Fibroblast of lung (primary cell): ENCODE data around the gene ALG8. TPM values are rescaled to one million over a fixed set of nuclear protein-coding genes. Genes with fewer than 3 reads are reported as not detected.

Source experiments
- DNase-seq, 2 donors: peaks; one replicate each; pipeline versions ENCODE4 v3.0.0 to v3.0.0-alpha.2; 2010; ENCODE audit warnings: low read depth in 2 of 2
- H2AFZ ChIP-seq: 2 replicates; pipeline ENCODE4 v1.5.1; 2012; ENCODE audit warnings: low read length, control low read depth, inconsistent platforms
- H3K27ac ChIP-seq: 2 replicates; pipeline ENCODE4 v1.5.1; 2011; ENCODE audit warnings: low read length, control low read depth; ENCODE audit not compliant: insufficient read depth
- H3K27me3 ChIP-seq: 2 replicates; pipeline ENCODE4 v1.5.1; 2011; ENCODE audit warnings: mild to moderate bottlenecking, low read length; ENCODE audit not compliant: control insufficient read depth, insufficient read depth
- H3K36me3 ChIP-seq: 2 replicates; pipeline ENCODE4 v1.5.1; 2011; ENCODE audit warnings: low read length; ENCODE audit not compliant: control insufficient read depth, insufficient read depth
- H3K4me1 ChIP-seq: 2 replicates; pipeline ENCODE4 v1.5.1; 2011; ENCODE audit warnings: low read length; ENCODE audit not compliant: control insufficient read depth, insufficient read depth; ENCODE audit errors: extremely low read depth
- H3K4me2 ChIP-seq: 2 replicates; pipeline ENCODE4 v1.5.1; 2011; ENCODE audit warnings: low read length, control low read depth; ENCODE audit not compliant: insufficient read depth; ENCODE audit errors: extremely low read depth
- H3K4me3 ChIP-seq, 4 experiments: fragments of 200-600 bp in 1 of 4; sonication (generic) in 1 of 4; replicated peaks in 1 of 4; 2 replicates each; pipeline ENCODE4 v1.5.1; 2011 to 2016; ENCODE audit warnings: low read length in 4 of 4, low read depth in 3 of 4, mild to moderate bottlenecking in 3 of 4, control low read depth in 2 of 4, inconsistent platforms in 1 of 4, mixed read lengths in 1 of 4; ENCODE audit not compliant: insufficient read depth in 1 of 4; ENCODE audit errors: control extremely low read depth in 1 of 4
- H3K79me2 ChIP-seq: 2 replicates; pipeline ENCODE4 v1.5.1; 2012; ENCODE audit warnings: mild to moderate bottlenecking, low read length, inconsistent platforms; ENCODE audit not compliant: control insufficient read depth, insufficient read depth
- H3K9ac ChIP-seq: 2 replicates; pipeline ENCODE4 v1.5.1; 2011; ENCODE audit warnings: mild to moderate bottlenecking, low read length, control low read depth; ENCODE audit not compliant: insufficient read depth
- H3K9me3 ChIP-seq: 2 replicates; pipeline ENCODE4 v1.5.1; 2012; ENCODE audit warnings: low read depth, low read length; ENCODE audit not compliant: control insufficient read depth, insufficient read depth
- H4K20me1 ChIP-seq: 2 replicates; pipeline ENCODE4 v1.5.1; 2011; ENCODE audit warnings: low read length; ENCODE audit not compliant: control insufficient read depth, insufficient read depth; ENCODE audit errors: extremely low read depth
- EZH2 ChIP-seq: IDR thresholded peaks from 2 replicates; pipeline ENCODE4 v1.5.1; 2012; ENCODE audit warnings: low read length, control low read depth, mild to moderate bottlenecking; ENCODE audit errors: missing control alignments
- polyA minus RNA-seq: library from RNA; depleted of rRNA, polyadenylated mRNA; stranded (reverse); fragments of >200 nt; gene quantifications from 2 replicates; pipeline ENCODE4 v1.2.3, GENCODE V29; 2011; ENCODE audit warnings: low replicate concordance
- polyA plus RNA-seq, 2 donors: library from polyadenylated mRNA; depleted of rRNA in 1 of 2; stranded (reverse) in 1 of 2; unstranded in 1 of 2; fragments of >200 nt; gene quantifications; 2 replicates each; pipeline ENCODE4 v1.2.1, GENCODE V29; 2011 to 2012; ENCODE audit warnings: missing spikeins in 1 of 2
- total RNA-seq: library from RNA; depleted of rRNA; stranded (reverse); fragments of >200 nt; gene quantifications from 2 replicates; pipeline ENCODE4 v1.2.1, GENCODE V29; 2014
- TF ChIP-seq, protein P1 (sequence below), 2 donors: IDR thresholded peaks in 1 of 2; conservative IDR thresholded peaks in 1 of 2; 1 replicate in 1 of 2; 2 replicates in 1 of 2; pipeline ENCODE4 v1.5.1; 2011 to 2012; ENCODE audit warnings: low read length in 2 of 2, control low read depth in 1 of 2, inconsistent platforms in 1 of 2, low read depth in 1 of 2, mild to moderate bottlenecking in 1 of 2

The ALG8 gene
- total RNA-seq (30.3 and 33.7 TPM in 2 replicates), polyA plus RNA-seq (49.6 and 62.5 TPM in 2 replicates), polyA minus RNA-seq (37.0 and 47.4 TPM in 2 replicates)
- polyA plus RNA-seq (2012), result 26.6 and 37.7 TPM in 2 replicates

DNA sequence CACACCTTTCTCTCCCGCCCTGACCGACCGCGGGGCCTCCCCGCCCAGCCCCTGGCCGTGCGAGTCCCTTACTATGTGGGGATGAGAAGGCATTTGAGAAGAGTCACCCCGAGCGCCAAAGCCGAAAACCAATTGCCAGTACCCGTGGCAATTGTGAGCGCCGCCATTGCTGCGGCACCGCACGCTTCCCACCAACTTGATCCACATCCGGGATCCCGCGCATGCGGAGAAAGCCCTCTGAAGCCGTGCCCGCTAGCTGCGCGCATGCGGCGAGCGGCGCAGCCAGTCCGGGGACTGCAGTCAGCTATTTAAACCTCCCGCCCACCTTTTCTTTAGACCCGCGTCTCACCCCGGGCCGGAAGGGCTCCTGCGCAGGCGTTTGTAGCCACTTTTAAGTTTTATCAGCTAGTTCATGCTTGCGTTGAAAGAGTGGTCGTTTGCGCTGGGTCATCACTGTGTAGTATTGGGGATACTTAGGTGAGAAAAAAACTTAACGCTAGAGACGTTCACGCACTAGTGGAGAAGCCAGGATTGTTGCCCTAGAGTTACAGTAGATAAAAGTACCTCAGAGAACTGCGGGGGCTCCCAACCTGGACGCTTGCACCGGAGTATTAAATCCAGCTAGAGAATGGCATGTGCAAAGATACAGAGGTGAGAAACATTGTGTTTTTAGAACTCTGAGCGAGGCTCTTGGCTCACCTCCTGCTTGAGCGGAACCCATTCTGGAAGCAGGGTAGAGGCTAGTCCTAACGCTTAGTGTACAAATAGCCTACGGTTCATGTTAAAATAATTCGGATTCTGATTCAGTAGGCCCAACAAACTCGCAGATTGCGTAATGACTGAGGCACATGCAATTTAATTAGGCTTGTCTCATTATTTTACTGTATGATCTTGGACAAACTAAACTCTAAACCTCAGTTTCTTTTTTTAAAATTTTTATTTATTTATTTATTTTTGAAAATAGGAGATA, at the start of gene ALG8:
TSS of gene ALG8 (minus strand) at position 205 of the 970 bp plus-strand sequence. CDS start at position 167, 38 bp downstream.
- DNase-seq, result peak; percentile 94 to 95
- Histone ChIP-seq H3K27ac (peak within 1 kb of the TSS; percentile 91), H3K79me2 (peaks cover 18% of the 10 kb centered on the region), H3K36me3 (peaks cover 5% of the 10 kb centered on the region), H2AFZ (peak within 1 kb of the TSS; percentile 98), H3K4me2 (peak within 1 kb of the TSS; percentile 96), H3K27me3 (no peaks in the 10 kb centered on the region), H3K4me3 (peak within 1 kb of the TSS; percentile 81 to 97 (median 92)), H3K4me1 (peaks cover 4% of the 10 kb centered on the region), H4K20me1 (no peaks in the 10 kb centered on the region), H3K9me3 (no peaks in the 10 kb centered on the region), H3K9ac (peak within 1 kb of the TSS; percentile 89)
- TF ChIP-seq EZH2, result no peak
- TF ChIP-seq, protein P1, sequence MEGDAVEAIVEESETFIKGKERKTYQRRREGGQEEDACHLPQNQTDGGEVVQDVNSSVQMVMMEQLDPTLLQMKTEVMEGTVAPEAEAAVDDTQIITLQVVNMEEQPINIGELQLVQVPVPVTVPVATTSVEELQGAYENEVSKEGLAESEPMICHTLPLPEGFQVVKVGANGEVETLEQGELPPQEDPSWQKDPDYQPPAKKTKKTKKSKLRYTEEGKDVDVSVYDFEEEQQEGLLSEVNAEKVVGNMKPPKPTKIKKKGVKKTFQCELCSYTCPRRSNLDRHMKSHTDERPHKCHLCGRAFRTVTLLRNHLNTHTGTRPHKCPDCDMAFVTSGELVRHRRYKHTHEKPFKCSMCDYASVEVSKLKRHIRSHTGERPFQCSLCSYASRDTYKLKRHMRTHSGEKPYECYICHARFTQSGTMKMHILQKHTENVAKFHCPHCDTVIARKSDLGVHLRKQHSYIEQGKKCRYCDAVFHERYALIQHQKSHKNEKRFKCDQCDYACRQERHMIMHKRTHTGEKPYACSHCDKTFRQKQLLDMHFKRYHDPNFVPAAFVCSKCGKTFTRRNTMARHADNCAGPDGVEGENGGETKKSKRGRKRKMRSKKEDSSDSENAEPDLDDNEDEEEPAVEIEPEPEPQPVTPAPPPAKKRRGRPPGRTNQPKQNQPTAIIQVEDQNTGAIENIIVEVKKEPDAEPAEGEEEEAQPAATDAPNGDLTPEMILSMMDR (conservative IDR thresholded peaks at IDR 0.05 in 1 of 2, IDR thresholded peaks at IDR 0.05 in 1 of 2; ENCODE audit: low read depth in 1 of 2, low read length in 2 of 2), result no peak

DNA sequence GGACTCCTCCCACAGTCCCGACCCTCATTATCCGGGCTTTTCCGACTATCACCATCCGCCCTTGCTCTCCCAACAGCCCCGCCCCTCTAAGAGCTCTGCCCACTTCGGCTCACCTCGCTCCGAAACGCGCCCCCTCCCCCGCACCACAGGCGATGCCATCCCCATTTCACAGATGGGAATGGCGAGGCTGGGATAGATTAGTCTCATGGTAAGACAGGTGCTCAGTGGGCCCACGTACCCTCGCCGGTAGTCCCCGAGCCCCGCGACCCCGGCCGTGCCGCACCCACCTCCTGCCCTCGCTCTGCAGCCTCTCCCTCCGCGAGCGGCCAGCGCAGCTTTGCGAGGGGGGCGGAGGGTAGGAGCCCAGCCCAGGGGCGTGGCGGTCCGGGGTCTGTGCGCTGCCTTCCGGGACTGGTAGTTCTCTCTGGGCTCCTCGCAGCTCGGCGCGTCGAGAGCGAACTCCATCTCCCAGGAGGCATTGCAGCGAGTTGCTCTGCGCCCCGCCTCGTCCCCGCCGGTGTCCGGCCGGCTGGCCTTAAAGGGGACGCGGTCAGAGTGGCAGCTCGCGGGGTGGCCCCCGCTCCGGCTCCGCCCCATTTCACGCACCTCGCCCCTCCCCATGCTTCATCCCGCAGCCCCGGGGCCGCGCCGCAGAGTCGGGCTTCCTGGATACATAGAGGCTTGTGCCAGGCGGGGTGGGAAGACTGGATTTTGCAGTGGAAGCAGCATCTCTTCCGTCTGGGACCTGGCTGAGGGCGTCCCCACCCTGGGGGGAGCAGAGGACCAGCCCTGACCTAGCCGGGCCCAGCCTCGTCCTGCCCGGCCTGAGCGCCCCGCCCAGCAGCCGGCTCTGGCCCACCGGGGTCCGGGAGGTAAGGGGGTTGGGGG, 49.1 kb upstream of the ALG8 start, which contains the start of the genes KCTD21 and USP35:
TSS of gene KCTD21 (minus strand) at position 341 of the 888 bp plus-strand sequence. CDS start 14,072 bp downstream, outside the sequence.
TSS of gene USP35 (plus strand) at position 634 of the 888 bp plus-strand sequence. CDS start 7,327 bp downstream, outside the sequence.
- H3K4me3 ChIP-seq, result peak within 1 kb of the TSS; percentile 83 to 88 (median 84)
- H3K9me3 ChIP-seq, result no peaks in the 10 kb centered on the region
- H2AFZ ChIP-seq, result peak within 1 kb of the TSS; percentile 69
- H3K79me2 ChIP-seq, result peaks cover 41% of the 10 kb centered on the region
- H3K4me2 ChIP-seq, result peak within 1 kb of the TSS; percentile 88
- TF ChIP-seq EZH2, result no peak
- TF ChIP-seq, protein P1 (conservative IDR thresholded peaks at IDR 0.05 in 1 of 2, IDR thresholded peaks at IDR 0.05 in 1 of 2; ENCODE audit: low read depth in 1 of 2, low read length in 2 of 2), result no peak
- DNase-seq, result peak; percentile 96 to 97
- H4K20me1 ChIP-seq, result no peaks in the 10 kb centered on the region
- H3K9ac ChIP-seq, result peak within 1 kb of the TSS; percentile 69
- no peaks in the 10 kb centered on the region for H3K27me3 ChIP-seq
- no peaks in the 10 kb centered on the region for H3K36me3 ChIP-seq
- H3K4me1 ChIP-seq, result peaks cover 14% of the 10 kb centered on the region
- peak within 1 kb of the TSS; percentile 53 for H3K27ac ChIP-seq
